Panc1 (cell line): ENCODE results near the gene BATF3.

Experiments used
- CTCF ChIP-seq: fragments of 450-650 bp; IDR thresholded peaks from 2 replicates; pipeline ENCODE4 v1.5.1; 2017; ENCODE audit warnings: mild to moderate bottlenecking
- POLR2AphosphoS5 ChIP-seq: IDR thresholded peaks from 2 replicates; pipeline ENCODE4 v1.6.1; 2012; ENCODE audit warnings: mild to moderate bottlenecking, low read depth, low read length, moderate library complexity

- no peak for TF ChIP-seq CTCF
- TF ChIP-seq POLR2AphosphoS5: no peak
Measured at GRCh38 chr1:212685429-212685828, 14.2 kb downstream of the BATF3 start.
